GM12801 (cell line): ENCODE results near the gene ZNHIT6.

ENCODE experiments used
- TF ChIP-seq, protein P1 (sequence below): IDR thresholded peaks from one replicate; pipeline ENCODE4 v1.5.1; 2011; ENCODE audit warnings: control low read depth; ENCODE audit not compliant: insufficient read length; ENCODE audit errors: extremely low read depth

ZNHIT6 gene

DNA sequence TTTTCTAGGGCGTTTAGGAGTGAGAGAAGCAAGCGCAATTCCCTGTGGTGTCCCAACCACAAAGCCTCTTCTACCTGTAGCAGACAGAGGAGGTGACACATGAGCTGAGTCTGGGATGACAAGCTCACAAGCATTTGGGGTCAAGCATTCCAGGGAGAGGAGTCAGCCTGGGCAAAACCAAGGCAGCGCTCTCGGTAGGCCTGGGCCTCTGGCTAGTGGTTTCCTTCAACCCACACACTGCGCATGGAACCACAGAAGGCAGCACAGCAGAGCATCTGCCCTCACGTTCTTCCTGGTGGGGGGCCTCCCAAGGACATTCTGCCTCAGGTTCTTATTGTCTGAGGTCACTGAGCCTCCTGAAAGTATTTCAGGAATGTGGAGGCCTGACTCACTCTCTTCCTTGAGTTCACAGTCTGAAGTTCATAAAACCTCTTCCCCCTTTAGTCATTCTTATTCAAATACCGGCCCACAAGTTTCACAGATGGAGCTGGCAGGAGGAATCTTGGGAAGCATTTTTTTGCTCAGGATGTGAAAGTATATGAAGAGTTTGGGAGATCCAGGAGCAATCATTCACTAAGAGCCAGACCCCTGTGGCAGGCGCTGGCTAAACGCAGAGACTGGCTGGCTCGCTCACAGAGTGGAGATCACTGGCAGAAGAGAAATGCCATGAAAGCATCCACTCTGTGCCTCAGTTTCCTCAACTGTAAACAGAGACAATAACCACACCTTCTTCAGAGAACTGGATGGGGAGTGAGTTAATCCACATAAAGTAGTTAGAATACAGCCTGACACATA lies 100.9 kb downstream of the ZNHIT6 start:
- TF ChIP-seq, protein P1, sequence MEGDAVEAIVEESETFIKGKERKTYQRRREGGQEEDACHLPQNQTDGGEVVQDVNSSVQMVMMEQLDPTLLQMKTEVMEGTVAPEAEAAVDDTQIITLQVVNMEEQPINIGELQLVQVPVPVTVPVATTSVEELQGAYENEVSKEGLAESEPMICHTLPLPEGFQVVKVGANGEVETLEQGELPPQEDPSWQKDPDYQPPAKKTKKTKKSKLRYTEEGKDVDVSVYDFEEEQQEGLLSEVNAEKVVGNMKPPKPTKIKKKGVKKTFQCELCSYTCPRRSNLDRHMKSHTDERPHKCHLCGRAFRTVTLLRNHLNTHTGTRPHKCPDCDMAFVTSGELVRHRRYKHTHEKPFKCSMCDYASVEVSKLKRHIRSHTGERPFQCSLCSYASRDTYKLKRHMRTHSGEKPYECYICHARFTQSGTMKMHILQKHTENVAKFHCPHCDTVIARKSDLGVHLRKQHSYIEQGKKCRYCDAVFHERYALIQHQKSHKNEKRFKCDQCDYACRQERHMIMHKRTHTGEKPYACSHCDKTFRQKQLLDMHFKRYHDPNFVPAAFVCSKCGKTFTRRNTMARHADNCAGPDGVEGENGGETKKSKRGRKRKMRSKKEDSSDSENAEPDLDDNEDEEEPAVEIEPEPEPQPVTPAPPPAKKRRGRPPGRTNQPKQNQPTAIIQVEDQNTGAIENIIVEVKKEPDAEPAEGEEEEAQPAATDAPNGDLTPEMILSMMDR, result no peak

GRCh38 chr1:85606414-85606800 lies 101.8 kb downstream of the ZNHIT6 start:
- TF ChIP-seq, protein P1, result no peak

GRCh38 chr1:85605484-85606413 lies 102.5 kb downstream of the ZNHIT6 start:
- TF ChIP-seq, protein P1, result no peak

- TF ChIP-seq, protein P1, result no peak
Measured at GRCh38 chr1:85604298-85604997, 103.8 kb downstream of the ZNHIT6 start.

DNA sequence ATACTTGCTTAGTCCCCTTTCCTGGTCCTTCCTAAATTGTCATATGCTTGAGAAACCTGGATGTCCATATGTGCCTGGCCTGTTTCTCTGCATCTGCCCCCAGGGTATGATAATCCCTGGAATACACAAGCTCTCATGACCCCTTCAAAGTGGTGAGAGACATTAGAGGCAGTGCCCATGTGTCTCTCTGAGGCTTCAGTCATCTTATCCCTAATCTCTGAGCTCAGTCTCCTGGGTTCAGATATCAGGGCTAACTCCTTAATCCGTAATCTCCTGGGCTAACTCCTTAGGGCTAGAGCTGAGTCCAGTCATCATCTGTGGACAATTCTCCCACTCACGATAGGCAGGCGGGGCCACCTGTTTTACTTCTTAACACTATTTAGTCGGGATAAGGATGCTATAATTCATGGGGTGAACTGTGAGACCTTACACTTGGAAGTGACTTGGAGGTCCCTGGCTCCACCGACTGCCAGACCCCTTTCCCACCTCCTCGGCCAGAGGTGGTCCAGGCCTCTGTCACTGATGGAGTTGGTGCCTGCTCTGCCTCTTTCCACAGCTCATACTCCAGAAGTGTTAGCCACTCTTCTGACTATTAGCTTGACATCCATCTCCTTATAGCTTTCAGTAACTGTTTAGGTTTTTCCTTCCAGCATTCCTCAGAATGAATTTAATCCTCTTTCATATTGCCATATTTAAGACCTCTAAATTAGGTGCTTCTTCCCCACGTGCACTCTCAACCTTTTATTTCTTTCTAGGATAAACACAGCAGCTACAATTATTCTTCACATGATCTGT lies 105.0 kb downstream of the ZNHIT6 start:
- TF ChIP-seq, protein P1, result no peak

- TF ChIP-seq, protein P1, result no peak
Measured at GRCh38 chr1:85602571-85602970, 105.7 kb downstream of the ZNHIT6 start.

DNA sequence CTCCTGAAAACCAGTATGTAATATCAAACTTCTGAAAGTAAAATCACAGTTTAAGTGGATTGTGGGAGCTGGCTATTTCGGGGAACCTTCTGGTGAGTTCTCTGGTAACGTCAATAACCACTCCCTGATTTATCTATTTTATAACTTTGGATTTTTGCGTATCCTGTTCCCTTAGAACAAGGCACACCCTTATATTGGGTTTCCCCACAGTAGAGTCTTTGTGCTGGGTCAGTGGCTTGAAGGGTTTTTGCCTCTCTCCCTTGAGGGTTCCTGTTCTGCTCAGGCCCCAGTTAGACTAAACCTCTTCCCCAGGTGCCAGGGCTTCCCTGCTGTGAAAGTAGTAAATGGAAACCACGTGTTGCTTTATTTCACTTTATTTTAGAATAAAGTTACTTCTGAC lies 106.3 kb downstream of the ZNHIT6 start:
- TF ChIP-seq, protein P1, result no peak
